K562 treated with DMSO at 1 percent for 24 hours (cell line): Measurements from ENCODE around the gene PDXP. TPM values are rescaled to one million over a fixed set of nuclear protein-coding genes. Genes with fewer than 3 reads are reported as not detected.

Experiments used
- total RNA-seq: library from RNA; unstranded; fragments of 300-600 nt; gene quantifications from 2 replicates; pipeline ENCODE4 v1.2.3, GENCODE V29; 2022; ENCODE audit warnings: low read depth; ENCODE audit not compliant: insufficient read depth

Gene PDXP, protein sequence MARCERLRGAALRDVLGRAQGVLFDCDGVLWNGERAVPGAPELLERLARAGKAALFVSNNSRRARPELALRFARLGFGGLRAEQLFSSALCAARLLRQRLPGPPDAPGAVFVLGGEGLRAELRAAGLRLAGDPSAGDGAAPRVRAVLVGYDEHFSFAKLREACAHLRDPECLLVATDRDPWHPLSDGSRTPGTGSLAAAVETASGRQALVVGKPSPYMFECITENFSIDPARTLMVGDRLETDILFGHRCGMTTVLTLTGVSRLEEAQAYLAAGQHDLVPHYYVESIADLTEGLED
- total RNA-seq: 59.5 and 72.3 TPM in 2 replicates

DNA sequence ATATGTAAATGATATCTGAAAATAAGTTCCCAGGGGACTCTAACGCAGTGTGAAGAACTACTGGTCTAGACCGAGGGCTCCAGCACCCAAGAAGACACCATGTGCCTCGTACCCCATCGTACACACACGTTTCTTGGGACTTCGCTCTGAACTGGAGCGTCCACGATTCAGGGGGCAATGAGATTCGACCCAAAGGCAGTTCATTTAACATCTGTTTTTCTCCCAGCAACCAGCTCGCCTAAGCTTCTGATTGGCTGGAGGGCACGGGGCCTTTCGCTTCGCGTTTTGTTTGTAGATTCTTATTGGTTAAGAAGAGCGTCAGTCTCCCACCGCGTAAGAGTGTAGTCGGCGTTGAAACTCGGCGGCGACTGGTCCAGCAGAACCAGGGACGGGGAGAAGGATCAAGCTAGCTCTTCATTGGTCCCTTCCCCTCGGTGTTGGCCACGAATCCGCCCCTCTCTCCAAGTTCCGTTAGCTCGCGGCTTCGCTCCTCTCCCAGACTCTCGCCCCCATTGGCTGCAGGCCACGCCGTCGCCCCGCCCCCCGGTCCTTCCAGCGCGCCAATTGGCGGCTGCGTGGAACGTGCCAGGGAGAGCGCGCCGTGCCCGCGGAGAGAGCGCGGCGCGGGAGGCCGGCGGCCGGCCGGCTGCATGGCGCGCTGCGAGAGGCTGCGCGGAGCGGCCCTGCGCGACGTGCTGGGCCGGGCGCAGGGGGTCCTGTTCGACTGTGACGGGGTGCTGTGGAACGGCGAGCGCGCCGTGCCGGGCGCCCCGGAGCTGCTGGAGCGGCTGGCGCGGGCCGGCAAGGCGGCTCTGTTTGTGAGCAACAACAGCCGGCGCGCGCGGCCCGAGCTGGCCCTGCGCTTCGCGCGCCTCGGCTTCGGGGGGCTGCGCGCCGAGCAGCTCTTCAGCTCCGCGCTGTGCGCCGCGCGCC lies at the start of gene PDXP:
Gene PDXP (plus strand): TSS at position 591 of the 933 bp plus-strand sequence. CDS start 60 bp downstream, at position 651.

DNA sequence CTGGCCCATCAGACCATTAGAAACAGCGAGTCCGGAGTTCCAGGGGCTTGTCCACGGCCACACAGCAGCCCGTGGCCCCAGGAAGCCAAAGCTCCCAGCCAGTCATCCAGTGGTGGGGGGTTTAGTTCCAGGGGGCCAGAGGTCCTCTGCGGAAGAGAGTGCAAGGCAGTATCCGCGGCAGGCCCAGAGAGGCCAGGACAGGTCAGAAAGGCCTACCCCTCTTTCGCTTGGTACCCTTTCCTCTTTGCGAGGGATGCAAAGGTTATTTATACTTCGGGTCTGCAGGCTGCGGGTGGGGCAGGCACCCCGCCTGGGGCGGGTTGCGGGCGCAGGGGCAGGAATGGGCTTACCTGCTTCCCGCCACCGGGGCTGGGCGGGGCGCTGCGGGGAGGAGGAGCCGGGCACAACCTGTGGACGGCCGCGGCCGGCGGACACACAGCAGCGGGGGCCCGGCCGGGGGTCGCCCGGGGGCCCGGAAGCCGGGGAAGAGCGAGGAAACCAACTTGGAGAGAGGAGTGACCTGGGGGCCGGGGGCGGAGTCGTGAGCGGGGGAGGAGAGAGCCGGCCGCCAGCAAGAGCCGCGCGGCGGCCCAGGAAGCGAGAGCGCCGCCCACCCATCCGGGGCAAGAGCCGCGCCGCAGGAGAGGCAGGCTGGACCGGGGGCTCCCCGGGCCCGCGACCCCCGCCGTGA lies 19.3 kb upstream of the PDXP start, which contains the start of gene SH3BP1:
Gene SH3BP1 (plus strand): TSS at position 600 of the 691 bp plus-strand sequence. CDS start 119 bp downstream, outside the sequence.

DNA sequence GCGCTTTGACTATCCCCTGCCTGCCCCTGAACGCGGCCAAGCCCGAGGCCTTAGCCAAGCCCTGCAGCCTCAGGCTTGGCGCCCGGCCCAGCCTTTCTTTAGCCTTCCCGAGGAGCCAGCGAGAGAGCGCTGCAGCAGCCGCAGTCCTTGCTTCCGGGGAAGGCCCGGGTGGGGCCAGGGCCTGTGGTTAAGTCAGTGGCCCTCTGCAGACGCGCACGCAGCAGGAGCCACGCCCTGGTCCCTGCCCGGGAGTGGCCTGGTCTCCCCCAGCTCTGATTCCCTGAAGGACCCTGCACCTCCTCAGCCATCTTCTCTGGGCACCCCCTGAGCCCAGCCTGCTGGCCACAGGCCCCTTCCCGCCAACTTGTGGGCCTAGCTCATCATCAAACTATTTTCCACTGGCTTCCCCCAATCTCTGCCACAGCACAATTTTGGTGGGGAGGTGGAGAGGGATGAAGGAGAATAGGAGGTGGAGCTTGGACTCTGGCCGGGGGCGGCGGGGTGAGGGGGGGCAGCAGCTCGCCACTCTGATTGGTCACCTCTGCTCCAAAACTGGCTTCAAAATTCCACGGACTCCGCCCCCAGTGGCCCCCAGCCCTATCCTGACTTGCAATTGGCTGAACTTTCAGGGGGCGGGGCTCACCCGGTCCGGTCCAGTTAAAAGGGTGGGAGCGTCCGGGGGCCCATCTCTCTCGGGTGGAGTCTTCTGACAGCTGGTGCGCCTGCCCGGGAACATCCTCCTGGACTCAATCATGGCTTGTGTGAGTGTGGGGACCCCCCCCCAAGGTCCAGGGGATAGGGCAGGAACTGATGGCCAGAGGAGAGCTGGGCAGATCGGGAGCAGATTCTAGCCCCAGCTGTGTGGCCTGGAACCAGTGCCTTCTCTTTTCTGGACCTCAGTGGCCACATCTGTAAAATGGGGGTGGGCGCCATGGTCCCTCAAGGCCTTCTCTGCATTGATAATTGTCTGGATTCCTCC lies 16.7 kb downstream of the PDXP start, which contains the start of gene LGALS1:
Gene LGALS1 (plus strand): TSS at position 686 of the 979 bp plus-strand sequence. CDS start 67 bp downstream, at position 753.

DNA sequence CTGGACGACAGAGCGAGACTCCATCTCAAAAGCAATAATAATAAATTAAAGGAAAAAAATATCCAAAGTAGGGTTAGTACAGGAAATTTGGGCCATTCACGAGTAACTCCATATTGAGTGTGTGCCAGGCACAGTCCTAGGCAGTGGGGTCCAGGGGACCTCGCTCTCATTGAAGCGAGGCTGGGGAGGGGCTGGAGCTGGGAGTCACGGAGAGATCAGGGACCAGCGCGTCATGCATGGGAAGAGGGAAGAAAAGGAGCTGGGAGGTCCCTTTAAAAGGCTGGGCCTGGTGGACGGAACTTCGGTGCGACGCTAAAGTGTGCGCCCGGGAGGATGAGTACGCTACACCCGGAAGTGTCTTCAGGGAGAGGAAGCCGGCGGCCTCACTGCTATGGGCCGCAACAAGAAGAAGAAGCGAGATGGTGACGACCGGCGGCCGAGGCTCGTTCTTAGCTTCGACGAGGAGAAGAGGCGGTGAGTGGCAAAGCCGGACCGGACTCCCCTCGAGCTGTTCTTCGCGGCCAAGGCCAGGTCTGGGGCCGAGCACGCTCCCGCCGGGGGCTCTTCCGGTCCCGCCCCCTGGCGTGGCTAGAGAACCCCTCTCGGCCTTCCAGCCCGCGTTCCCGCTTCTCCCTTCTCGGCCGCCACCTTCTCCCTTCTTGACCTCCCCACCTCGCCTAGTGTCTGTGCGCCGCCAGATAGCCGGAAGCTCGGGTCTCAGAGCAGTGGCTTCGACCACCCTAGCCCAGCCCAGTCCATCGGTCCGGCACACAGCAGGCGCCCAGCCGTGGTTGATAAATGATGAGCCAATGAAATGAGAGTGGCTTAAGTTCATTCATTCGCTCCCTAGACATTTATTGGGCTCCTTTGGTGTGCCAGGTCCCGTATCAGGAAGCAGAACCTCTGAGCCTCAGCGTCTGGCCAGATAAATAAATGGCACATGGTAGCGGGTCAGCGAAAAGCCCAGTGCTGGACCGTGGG lies 27.8 kb downstream of the PDXP start, which contains the start of gene NOL12:
Gene NOL12 (plus strand): TSS at position 342 of the 981 bp plus-strand sequence. CDS start 50 bp downstream, at position 392.

DNA sequence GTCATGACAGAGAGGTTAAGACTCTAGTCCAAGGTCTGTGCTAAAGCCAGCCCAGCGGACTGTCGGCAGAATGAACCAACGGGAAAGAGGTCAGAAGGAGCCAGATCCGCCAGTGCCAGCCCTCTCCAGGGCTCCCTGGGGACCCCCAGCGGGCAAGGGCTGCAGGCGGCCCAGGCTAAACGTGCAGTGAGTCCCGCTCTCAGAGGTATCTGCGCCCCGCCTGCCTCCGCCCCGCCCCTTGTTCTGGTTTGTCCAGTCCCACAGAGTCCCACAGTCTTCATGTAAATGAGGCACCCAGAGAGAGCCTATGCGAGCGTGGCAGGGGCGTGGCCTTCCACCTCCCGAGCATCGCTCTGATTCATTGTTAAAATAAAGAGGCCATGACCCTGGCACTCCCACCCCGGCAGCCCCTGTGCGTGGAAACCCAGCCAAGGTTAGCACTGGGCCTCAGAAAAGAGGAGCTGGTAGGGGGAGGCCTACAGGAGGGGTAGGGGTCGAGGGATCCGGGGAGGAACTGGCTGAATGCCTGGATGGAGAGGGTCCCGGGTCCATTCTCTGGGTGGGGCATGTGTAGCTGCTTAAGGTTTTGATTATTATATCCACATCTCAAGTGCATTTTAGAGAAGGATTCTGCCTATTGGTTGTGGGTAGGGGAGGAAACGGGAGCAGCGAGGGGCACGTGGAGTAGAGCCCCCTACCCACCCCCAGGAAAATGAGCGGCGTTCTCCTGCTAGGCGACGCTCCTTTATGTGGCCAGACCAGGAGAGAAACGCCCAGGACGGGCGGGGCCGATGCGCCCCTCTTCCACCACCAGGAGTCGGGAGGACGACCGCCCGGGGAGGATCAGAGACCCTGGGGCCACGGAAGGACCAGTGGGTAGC lies 38.4 kb downstream of the PDXP start, which contains the start of gene TRIOBP:
Gene TRIOBP (plus strand): TSS at position 392 of the 881 bp plus-strand sequence. CDS start 4,318 bp downstream, outside the sequence.

Other genes with a start within 250 kb of the PDXP start
- not detected in 2 replicates for gene ELFN2, start 231.2 kb upstream of the PDXP start, total RNA-seq
- not detected in 2 replicates for gene MFNG, start 172.3 kb upstream of the PDXP start, total RNA-seq
- 3.8 and 4.2 TPM in 2 replicates for gene CARD10, start 139.3 kb upstream of the PDXP start, total RNA-seq
- 29.1 and 33.3 TPM in 2 replicates for gene CDC42EP1, start 98.2 kb upstream of the PDXP start, total RNA-seq
- gene LGALS2, start 78.6 kb upstream of the PDXP start, total RNA-seq: not detected in 2 replicates
- 36.8 and 41.6 TPM in 2 replicates for gene GGA1, start 49.9 kb upstream of the PDXP start, total RNA-seq
- 30.0 and 31.3 TPM in 2 replicates for gene SH3BP1, start 19.1 kb upstream of the PDXP start, total RNA-seq
- 1,179 and 1,308 TPM in 2 replicates for gene LGALS1, start 16.9 kb downstream of the PDXP start, total RNA-seq
- 14.4 and 19.1 TPM in 2 replicates for gene NOL12, start 27.6 kb downstream of the PDXP start, total RNA-seq
- 22.3 and 27.2 TPM in 2 replicates for gene TRIOBP, start 38.3 kb downstream of the PDXP start, total RNA-seq
- 93.3 and 95.3 TPM in 2 replicates for gene GCAT, start 149.2 kb downstream of the PDXP start, total RNA-seq
- 0.72 and 1.6 TPM in 2 replicates for gene GALR3, start 164.7 kb downstream of the PDXP start, total RNA-seq
- gene ANKRD54, start 185.6 kb downstream of the PDXP start, total RNA-seq: 80.4 and 84.6 TPM in 2 replicates
- 547 and 552 TPM in 2 replicates for gene EIF3L, start 190.7 kb downstream of the PDXP start, total RNA-seq
- gene MICALL1, start 247.6 kb downstream of the PDXP start, total RNA-seq: 29.1 and 29.6 TPM in 2 replicates